HEK293T (cell line): Measurements from ENCODE around the gene RAD23B.

ENCODE experiments used
- FOXK2 ChIP-seq: fragments of 450-650 bp; IDR thresholded peaks from 2 replicates; pipeline ENCODE4 v1.6.1; 2016; ENCODE audit warnings: mild to moderate bottlenecking
- FOXM1 ChIP-seq: fragments of 450-650 bp; IDR thresholded peaks from 2 replicates; pipeline ENCODE4 v1.6.1; 2017; ENCODE audit warnings: mild to moderate bottlenecking, borderline replicate concordance
- HDGF ChIP-seq: fragments of 450-650 bp; IDR thresholded peaks from 2 replicates; pipeline ENCODE4 v1.6.1; 2017; ENCODE audit warnings: antibody characterized with exemption, borderline replicate concordance
- SUZ12 ChIP-seq: fragments of 450-650 bp; IDR thresholded peaks from 2 replicates; pipeline ENCODE4 v1.6.1; 2016; ENCODE audit warnings: mild to moderate bottlenecking

DNA sequence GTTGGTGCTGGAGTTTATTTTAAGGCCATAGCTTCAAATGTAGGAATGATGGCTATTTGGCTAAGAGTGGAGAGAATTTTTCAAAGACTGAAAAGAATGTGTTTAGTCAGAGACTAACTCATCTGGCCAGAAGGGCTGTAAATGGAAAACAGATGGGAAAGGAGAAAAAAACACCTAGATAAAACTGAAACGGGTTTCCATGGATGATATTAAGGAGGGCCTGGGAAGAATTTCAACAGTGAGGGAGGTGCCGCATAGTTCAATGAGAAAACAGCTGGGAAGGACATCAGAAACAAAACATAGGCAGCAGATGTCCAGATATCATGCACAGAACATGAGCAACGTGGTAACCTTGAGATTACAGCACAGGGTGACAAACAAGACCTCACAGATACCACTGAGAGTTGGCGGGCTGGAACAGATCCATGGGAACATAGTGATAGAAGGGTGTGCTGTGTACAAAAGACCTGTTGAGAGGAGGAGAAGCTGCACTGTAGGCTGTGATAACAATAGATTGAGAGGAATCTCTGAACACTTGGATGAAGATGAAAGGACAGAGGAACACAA lies 31.2 kb upstream of the RAD23B start:
- TF ChIP-seq HDGF = no peak
- no peak for TF ChIP-seq SUZ12
- TF ChIP-seq FOXK2 = no peak
- no peak for TF ChIP-seq FOXM1
